ENCODE data around the gene EFCC1.
"Not testable (repeated sequence)": the region's sequence is repeated elsewhere in the genome, so short reads cannot be mapped to it uniquely, and the experiment has no call there.

The EFCC1 gene

DNA sequence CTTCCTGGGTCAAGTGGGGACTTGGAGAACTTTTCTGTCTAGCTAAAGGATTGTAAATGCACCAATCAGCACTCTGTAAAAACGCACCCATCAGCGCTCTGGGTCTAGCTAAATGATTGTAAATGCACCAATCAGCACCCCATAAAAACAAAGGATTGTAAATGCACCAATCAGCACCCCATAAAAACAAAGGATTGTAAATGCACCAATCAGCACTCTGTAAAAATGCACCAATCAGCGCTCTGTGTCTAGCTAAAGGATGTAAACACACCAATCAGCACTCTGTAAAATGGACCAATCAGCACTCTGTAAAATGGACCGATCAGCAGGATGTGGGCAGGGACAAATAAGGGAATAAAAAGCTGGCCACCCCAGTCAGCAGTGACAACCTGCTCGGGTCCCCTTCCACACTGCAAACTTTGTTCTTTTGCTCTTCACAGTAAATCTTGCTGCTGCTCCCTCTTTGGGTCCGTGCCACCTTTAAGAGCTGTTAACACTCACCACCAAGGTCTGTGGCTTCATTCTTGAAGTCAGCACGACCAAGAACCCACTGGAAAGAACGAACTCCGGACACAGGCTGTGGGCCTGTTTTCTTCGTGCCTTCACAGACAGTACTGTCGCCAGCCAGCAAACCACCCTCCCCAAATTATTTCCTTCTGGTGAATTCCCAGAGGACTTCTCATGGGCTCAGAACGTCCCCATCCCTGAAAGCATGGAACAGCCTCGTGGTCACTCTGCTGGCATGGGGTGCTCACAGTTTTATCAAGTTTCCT lies 68.4 kb downstream of the EFCC1 start:
- H3K36me3 ChIP-seq (ENCODE audit: control insufficient read depth, insufficient read depth, low read length); H3K4me1 ChIP-seq (ENCODE audit: control insufficient read depth, insufficient read depth, low read length); H3K9ac ChIP-seq (ENCODE audit: low read length); H3K4me3 ChIP-seq (ENCODE audit: low read length); H3K27ac ChIP-seq (ENCODE audit: low read depth, low read length); H3K27me3 ChIP-seq (ENCODE audit: control insufficient read depth, insufficient read depth, low read length): not testable (repeated sequence)

DNA sequence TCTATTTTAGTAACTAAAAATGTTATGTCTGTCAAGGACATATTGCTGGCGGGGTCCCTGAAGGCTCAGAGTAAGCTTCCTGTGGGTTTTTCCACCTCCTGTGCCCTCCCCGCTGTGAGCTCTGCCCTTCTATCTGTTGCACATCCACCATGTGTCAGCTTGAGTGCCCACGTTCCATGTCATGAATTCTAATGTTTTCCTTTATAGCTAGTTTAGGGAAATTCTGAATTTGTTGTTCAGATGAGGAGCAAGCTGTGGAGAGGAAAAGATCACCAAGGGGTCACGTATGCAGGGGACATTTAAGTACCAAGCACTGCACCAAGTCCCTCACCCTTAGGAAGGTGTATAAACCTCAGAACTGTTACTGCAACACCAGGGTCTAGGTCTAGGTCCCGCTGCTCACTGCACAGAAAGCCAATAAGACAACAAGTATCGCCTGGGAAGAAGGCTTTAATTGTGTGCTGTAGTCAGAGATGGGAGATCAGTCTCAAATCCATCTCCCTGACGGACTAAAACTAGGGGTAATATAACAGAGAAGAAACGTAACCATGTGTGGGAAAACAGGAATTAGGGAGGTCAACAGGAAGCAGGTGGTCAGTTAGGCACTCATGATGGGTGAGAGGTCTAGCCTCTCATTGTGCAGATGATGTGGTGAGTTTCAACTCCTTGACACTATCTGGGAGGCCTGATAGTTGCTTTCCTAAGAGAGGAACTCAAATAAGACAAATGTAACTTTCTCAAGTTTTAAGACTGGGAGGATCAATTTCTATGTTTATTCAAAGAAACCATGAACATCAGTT lies 69.2 kb downstream of the EFCC1 start:
- H3K9ac ChIP-seq (ENCODE audit: low read length), result no peak overlapping the region
- no peak overlapping the region for H3K4me3 ChIP-seq (ENCODE audit: low read length)
- H3K27ac ChIP-seq (ENCODE audit: low read depth, low read length), result no peak overlapping the region
- no peaks in the 10 kb centered on the region for H3K4me1 ChIP-seq (ENCODE audit: control insufficient read depth, insufficient read depth, low read length)
- no peaks in the 10 kb centered on the region for H3K27me3 ChIP-seq (ENCODE audit: control insufficient read depth, insufficient read depth, low read length)
- no peaks in the 10 kb centered on the region for H3K36me3 ChIP-seq (ENCODE audit: control insufficient read depth, insufficient read depth, low read length)

DNA sequence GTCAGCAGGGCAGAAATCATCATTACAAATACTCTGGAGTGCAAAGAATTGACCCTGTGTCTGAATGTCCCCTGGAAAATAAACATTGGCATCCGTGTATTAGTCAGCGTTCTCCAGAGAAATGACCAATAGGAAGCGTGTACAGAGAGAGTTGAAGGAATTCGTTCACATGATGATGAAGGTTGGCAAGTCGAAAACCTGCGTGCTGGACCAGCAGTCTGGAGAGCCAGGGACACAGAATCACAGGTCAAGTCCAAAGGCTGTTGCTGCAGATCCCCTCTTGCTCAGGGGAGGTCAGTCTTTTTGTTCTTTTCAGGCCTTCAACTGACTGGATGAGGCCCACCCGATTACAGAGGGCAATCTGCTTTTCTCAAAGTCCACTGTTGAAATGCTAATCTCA lies 76.1 kb downstream of the EFCC1 start:
- no peaks in the 10 kb centered on the region for H3K4me1 ChIP-seq (ENCODE audit: control insufficient read depth, insufficient read depth, low read length)
- H3K27ac ChIP-seq (ENCODE audit: low read depth, low read length), result no peak overlapping the region
- no peak overlapping the region for H3K4me3 ChIP-seq (ENCODE audit: low read length)
- H3K36me3 ChIP-seq (ENCODE audit: control insufficient read depth, insufficient read depth, low read length), result no peaks in the 10 kb centered on the region
- H3K27me3 ChIP-seq (ENCODE audit: control insufficient read depth, insufficient read depth, low read length), result no peaks in the 10 kb centered on the region
- H3K9ac ChIP-seq (ENCODE audit: low read length), result no peak overlapping the region

DNA sequence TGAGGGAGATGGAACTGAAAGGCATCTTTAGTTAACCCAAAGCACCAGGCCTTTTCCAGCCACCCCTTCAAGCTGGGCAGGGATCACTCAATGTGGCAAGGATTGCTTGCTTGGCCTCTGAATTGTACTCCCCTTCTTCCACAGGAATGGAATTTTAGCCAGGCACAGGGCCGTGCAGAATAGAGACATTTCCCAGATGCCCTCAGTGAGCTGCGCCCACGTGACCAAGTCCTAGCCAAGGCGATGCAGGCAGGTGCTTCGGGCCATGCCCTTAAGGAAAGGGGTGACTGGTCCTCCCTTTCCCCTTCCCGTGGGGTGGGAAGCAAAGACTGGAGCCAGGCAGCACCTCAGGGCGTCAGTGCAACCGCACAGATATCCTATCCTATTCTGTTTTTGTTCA lies 77.4 kb downstream of the EFCC1 start:
- H3K4me3 ChIP-seq (ENCODE audit: low read length), result no peak overlapping the region
- no peaks in the 10 kb centered on the region for H3K36me3 ChIP-seq (ENCODE audit: control insufficient read depth, insufficient read depth, low read length)
- H3K27me3 ChIP-seq (ENCODE audit: control insufficient read depth, insufficient read depth, low read length), result no peaks in the 10 kb centered on the region
- H3K4me1 ChIP-seq (ENCODE audit: control insufficient read depth, insufficient read depth, low read length), result no peaks in the 10 kb centered on the region
- no peak overlapping the region for H3K9ac ChIP-seq (ENCODE audit: low read length)
- H3K27ac ChIP-seq (ENCODE audit: low read depth, low read length), result no peak overlapping the region

DNA sequence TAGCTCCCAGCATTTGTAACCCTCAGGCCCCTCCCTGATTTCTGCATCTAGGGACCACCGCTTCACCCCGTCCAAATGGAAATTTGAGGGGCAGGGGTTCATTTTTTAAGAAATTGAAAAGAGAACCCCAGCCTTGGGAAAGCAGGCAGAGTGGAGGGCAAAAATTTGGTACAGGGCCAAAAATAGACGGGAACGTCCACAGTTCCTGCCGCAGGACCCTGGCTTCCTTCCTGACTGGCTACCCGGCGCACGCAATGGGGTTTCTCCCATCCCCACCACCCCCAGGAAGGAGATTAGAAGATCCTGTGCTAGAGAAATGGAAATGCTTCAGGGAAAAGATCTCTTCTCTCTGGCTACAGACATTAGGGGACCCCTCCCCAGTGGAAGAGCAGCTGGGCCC lies 80.4 kb downstream of the EFCC1 start:
- no peak overlapping the region for H3K4me3 ChIP-seq (ENCODE audit: low read length)
- H3K4me1 ChIP-seq (ENCODE audit: control insufficient read depth, insufficient read depth, low read length), result no peaks in the 10 kb centered on the region
- H3K27ac ChIP-seq (ENCODE audit: low read depth, low read length), result no peak overlapping the region
- no peak overlapping the region for H3K9ac ChIP-seq (ENCODE audit: low read length)
- no peaks in the 10 kb centered on the region for H3K27me3 ChIP-seq (ENCODE audit: control insufficient read depth, insufficient read depth, low read length)
- no peaks in the 10 kb centered on the region for H3K36me3 ChIP-seq (ENCODE audit: control insufficient read depth, insufficient read depth, low read length)

DNA sequence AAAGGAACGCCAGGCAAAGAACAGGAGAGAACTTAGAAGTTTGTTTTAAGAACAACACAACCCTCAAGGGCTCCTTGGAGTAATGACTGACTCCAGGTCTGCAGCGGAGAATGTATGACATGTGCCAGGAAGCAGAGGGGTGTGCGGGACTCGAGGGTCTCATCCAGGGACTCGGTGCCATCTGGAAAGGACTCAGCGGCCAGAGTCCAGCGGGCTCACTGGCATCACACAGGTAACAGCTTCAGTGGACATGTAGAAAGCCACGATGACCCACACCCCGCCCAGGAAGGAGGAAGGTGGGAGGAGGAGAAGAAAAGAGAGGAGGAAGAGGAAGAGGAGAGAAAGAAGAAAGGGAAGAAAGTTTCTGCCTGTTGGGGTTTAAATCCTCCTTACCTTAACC lies 80.9 kb downstream of the EFCC1 start:
- Histone ChIP-seq H3K36me3 (ENCODE audit: control insufficient read depth, insufficient read depth, low read length) (no peaks in the 10 kb centered on the region), H3K9ac (ENCODE audit: low read length) (no peak overlapping the region), H3K4me3 (ENCODE audit: low read length) (no peak overlapping the region), H3K4me1 (ENCODE audit: control insufficient read depth, insufficient read depth, low read length) (peaks cover 4% of the 10 kb centered on the region), H3K27me3 (ENCODE audit: control insufficient read depth, insufficient read depth, low read length) (no peaks in the 10 kb centered on the region), H3K27ac (ENCODE audit: low read depth, low read length) (no peak overlapping the region)

DNA sequence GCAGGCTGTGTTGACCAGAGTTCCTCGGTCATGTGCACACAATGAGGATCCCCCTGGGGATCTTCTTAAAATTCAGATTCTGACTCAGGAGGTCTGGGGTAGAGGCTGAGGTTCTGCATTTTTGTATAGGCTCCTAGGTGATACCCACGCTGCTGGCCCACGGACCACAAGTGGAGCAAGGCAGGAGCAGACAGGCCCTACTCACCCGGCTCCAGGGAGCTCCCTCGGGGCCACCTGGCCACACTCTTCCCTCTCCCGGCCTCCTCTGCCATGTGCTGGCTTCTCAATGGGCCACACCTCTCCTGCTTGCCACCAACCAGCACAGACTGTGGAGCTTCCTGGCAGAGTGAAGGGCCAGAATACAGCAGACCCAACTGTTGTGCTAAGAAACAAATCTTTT lies 83.4 kb downstream of the EFCC1 start:
- H3K27ac ChIP-seq (ENCODE audit: low read depth, low read length), result no peak overlapping the region

DNA sequence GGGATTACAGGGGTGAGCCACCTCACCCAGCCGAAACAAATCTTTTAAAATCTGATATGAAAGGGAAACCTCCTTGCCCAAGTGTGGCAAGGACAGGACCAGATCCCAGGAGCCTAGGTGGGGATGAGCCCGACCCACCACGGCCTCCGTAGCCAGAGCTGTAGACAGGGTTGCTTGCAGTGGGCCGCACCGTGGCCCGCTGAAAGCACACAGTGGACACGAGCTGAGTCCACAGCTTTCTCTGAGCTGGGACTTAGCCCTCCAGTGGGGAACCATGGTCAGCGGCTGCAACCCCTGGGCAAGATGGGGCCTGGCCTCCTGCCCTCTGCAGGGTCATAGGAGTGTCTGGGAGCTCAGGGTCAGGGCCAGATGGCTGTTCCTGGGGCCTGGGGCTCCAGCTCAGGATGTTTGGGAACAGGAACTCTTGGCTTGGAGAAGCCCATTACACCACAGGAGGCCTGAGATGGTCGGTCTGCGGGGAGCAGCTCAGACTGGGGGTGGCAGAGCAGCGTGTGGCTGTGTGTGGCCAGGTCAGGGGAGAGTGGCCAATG lies 84.1 kb downstream of the EFCC1 start:
- Histone ChIP-seq H3K4me1 (ENCODE audit: control insufficient read depth, insufficient read depth, low read length) (peaks cover 7% of the 10 kb centered on the region), H3K36me3 (ENCODE audit: control insufficient read depth, insufficient read depth, low read length) (no peaks in the 10 kb centered on the region), H3K9ac (ENCODE audit: low read length) (no peak overlapping the region), H3K27me3 (ENCODE audit: control insufficient read depth, insufficient read depth, low read length) (no peaks in the 10 kb centered on the region), H3K27ac (ENCODE audit: low read depth, low read length) (no peak overlapping the region), H3K4me3 (ENCODE audit: low read length) (no peak overlapping the region)

More for the DNA sequence above, 83.4 kb downstream of the EFCC1 start:
- Histone ChIP-seq H3K27me3 (ENCODE audit: control insufficient read depth, insufficient read depth, low read length) (no peaks in the 10 kb centered on the region), H3K4me3 (ENCODE audit: low read length) (no peak overlapping the region), H3K36me3 (ENCODE audit: control insufficient read depth, insufficient read depth, low read length) (no peaks in the 10 kb centered on the region), H3K4me1 (ENCODE audit: control insufficient read depth, insufficient read depth, low read length) (peaks cover 7% of the 10 kb centered on the region), H3K9ac (ENCODE audit: low read length) (no peak overlapping the region)

DNA sequence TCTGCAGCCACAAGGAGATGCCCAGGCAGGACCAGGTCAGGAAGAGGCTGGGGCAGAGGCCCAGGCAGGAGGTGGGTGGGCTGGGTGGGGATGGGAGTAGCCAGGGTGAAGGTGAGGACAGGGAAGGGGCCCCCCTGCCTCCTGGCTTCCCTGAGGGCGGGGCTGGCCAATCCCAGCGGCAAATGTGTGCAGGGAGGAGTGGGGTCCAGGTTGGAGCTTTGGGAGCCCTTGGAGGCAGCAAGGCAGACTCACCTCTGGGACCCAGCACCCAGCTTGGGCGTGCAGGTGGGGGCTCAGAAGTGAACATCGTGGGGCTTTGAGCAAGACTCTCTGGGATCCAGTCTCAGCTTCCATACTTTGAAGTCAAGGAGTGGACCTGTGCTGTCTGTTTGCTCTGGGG lies 84.7 kb downstream of the EFCC1 start:
- no peaks in the 10 kb centered on the region for H3K36me3 ChIP-seq (ENCODE audit: control insufficient read depth, insufficient read depth, low read length)
- H3K9ac ChIP-seq (ENCODE audit: low read length), result no peak overlapping the region
- H3K27ac ChIP-seq (ENCODE audit: low read depth, low read length), result no peak overlapping the region
- H3K4me3 ChIP-seq (ENCODE audit: low read length), result no peak overlapping the region
- peaks cover 7% of the 10 kb centered on the region for H3K4me1 ChIP-seq (ENCODE audit: control insufficient read depth, insufficient read depth, low read length)
- H3K27me3 ChIP-seq (ENCODE audit: control insufficient read depth, insufficient read depth, low read length), result no peaks in the 10 kb centered on the region

DNA sequence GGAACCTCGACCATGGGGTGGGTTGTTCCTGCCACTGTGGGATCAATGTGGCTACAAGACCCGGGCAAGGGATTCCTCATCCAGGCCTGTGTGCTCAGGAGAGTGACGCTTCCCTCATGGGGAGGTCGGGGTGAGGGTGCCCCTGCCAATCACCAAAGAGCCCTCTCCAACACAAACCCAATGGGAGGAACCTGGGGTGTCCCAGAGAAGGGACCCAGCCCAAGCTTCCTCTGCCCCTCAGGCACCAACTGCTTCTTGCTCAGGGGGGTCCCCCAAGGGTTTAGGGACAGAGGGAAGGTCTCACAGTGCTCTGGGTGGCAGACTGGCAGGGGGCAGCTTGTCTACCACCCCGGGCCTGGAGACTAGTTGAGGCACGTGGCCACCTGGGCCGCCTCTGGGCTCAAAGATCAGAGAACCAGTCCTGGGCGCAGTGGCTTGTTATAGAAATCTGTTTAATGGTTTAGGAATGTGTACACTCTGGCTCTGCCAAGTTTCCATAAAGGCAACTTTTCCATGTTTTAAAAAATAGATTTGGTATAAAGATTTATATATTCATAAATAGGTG lies 86.1 kb downstream of the EFCC1 start:
- H3K9ac ChIP-seq (ENCODE audit: low read length), result no peak overlapping the region
- no peak overlapping the region for H3K4me3 ChIP-seq (ENCODE audit: low read length)
- peak overlapping the region; percentile 83 for H3K27ac ChIP-seq (ENCODE audit: low read depth, low read length)
- H3K27me3 ChIP-seq (ENCODE audit: control insufficient read depth, insufficient read depth, low read length), result no peaks in the 10 kb centered on the region
- H3K4me1 ChIP-seq (ENCODE audit: control insufficient read depth, insufficient read depth, low read length), result peaks cover 7% of the 10 kb centered on the region
- H3K36me3 ChIP-seq (ENCODE audit: control insufficient read depth, insufficient read depth, low read length), result peaks cover 3% of the 10 kb centered on the region

DNA sequence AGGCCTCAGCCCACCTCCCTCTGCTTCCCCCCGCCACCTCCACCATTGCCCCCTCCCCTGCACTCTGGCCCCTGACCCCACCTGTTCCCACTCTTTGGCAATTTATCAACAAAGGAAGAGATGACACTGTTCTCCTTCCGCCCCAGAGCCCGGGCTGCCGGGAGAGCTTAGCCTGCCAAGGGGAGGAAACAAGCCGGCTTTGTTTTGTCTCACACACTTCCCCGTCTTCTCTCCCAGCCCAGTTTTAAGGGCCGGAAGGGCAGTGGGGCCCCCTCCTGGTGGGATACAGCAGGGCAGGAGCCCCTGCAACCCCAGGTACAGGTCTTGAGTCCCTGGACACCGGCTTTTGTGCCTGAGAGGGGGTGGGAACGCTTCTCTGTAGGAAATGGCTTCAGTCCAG lies 86.8 kb downstream of the EFCC1 start:
- not testable (repeated sequence) for H3K4me3 ChIP-seq (ENCODE audit: low read length); H3K36me3 ChIP-seq (ENCODE audit: control insufficient read depth, insufficient read depth, low read length); H3K27me3 ChIP-seq (ENCODE audit: control insufficient read depth, insufficient read depth, low read length); H3K9ac ChIP-seq (ENCODE audit: low read length); H3K4me1 ChIP-seq (ENCODE audit: control insufficient read depth, insufficient read depth, low read length); H3K27ac ChIP-seq (ENCODE audit: low read depth, low read length)

DNA sequence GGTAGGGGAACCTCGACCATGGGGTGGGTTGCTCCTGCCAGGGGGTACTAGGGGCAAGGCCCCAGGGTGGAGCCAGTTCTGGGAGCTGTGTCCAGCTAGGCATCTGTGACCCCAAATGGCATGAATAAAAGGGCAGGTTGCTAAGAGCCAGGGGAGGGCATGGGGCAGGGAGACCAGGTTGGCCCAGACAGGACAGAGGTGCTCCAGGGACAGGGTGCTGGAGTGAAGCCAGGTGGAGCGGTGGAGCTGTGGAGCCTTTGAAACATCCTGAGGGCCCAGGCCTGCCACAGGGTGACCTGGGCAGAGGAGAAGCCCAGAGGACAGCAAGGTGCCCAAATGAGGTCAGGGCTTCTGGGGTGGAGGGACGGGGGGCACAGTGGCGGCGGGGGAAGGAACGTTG lies 87.2 kb downstream of the EFCC1 start:
- H3K27me3 ChIP-seq (ENCODE audit: control insufficient read depth, insufficient read depth, low read length); H3K4me1 ChIP-seq (ENCODE audit: control insufficient read depth, insufficient read depth, low read length): not testable (repeated sequence)

More for the DNA sequence above, 87.2 kb downstream of the EFCC1 start:
- H3K36me3 ChIP-seq (ENCODE audit: control insufficient read depth, insufficient read depth, low read length); H3K4me3 ChIP-seq (ENCODE audit: low read length); H3K27ac ChIP-seq (ENCODE audit: low read depth, low read length); H3K9ac ChIP-seq (ENCODE audit: low read length): not testable (repeated sequence)
